Hepatocyte (in vitro differentiated cells): Measurements from ENCODE around the gene LRRTM2. TPM values are rescaled to one million over a fixed set of nuclear protein-coding genes. Genes with fewer than 3 reads are reported as not detected.

Experiments
- DNase-seq: peaks from one replicate; pipeline ENCODE4 v3.0.0-alpha.2; 2016; ENCODE audit warnings: low spot score
- H2AFZ ChIP-seq: fragments of 200-600 bp; sonication (generic); 2 replicates; pipeline ENCODE4 v1.6.0; 2016; ENCODE audit warnings: antibody characterized with exemption, mild to moderate bottlenecking
- H3K27ac ChIP-seq: fragments of 200-600 bp; sonication (generic); 2 replicates; pipeline ENCODE4 v1.5.1; 2016; ENCODE audit warnings: mild to moderate bottlenecking
- H3K27me3 ChIP-seq: fragments of 200-600 bp; sonication (generic); 2 replicates; pipeline ENCODE4 v1.6.1; 2016
- H3K36me3 ChIP-seq: fragments of 200-600 bp; sonication (generic); replicated peaks from 2 replicates; pipeline ENCODE4 v1.5.1; 2016; ENCODE audit warnings: low read depth; ENCODE audit not compliant: insufficient read depth
- H3K4me1 ChIP-seq: fragments of 200-600 bp; sonication (generic); 2 replicates; pipeline ENCODE4 v1.5.1; 2016; ENCODE audit warnings: mild to moderate bottlenecking, moderate library complexity; ENCODE audit not compliant: insufficient read depth
- H3K4me2 ChIP-seq: fragments of 200-600 bp; sonication (generic); 2 replicates; pipeline ENCODE4 v1.6.0; 2016
- H3K4me3 ChIP-seq: fragments of 200-600 bp; sonication (generic); 2 replicates; pipeline ENCODE4 v1.5.1; 2016; ENCODE audit warnings: mild to moderate bottlenecking
- H3K79me2 ChIP-seq: fragments of 200-600 bp; sonication (generic); 2 replicates; pipeline ENCODE4 v1.6.0; 2017; ENCODE audit warnings: mild to moderate bottlenecking
- H3K9me2 ChIP-seq: fragments of 200-600 bp; sonication (generic); replicated peaks from 2 replicates; pipeline ENCODE4 v1.6.0; 2017; ENCODE audit warnings: mild to moderate bottlenecking; ENCODE audit not compliant: insufficient read depth
- H3K9me3 ChIP-seq: fragments of 200-600 bp; sonication (generic); 2 replicates; pipeline ENCODE4 v1.5.1; 2016; ENCODE audit warnings: low read depth, mild to moderate bottlenecking
- H4K20me1 ChIP-seq: fragments of 200-600 bp; sonication (generic); 2 replicates; pipeline ENCODE4 v1.6.0; 2016; ENCODE audit warnings: mild to moderate bottlenecking; ENCODE audit not compliant: insufficient read depth, poor library complexity, severe bottlenecking
- EZH2 ChIP-seq: fragments of 200-600 bp; sonication (generic); IDR thresholded peaks from 2 replicates; pipeline ENCODE4 v1.6.1; 2016; ENCODE audit warnings: antibody characterized with exemption, mild to moderate bottlenecking, borderline replicate concordance
- EZH2phosphoT487 ChIP-seq: fragments of 200-600 bp; sonication (generic); IDR thresholded peaks from one replicate; pipeline ENCODE4 v1.6.1; 2018; ENCODE audit warnings: antibody characterized with exemption, mild to moderate bottlenecking, low read depth, moderate library complexity; ENCODE audit not compliant: unreplicated experiment, severe bottlenecking
- WGBS: methylation state at CpG from one replicate; pipeline ENCODE4 v1.1.6; 2016; ENCODE audit warnings: low lambda C conversion rate; ENCODE audit errors: missing lambda C conversion rate; 5-methylcytosine and 5-hydroxymethylcytosine counted together
- polyA plus RNA-seq: library from polyadenylated mRNA; unstranded; fragments of >200 nt; fragmentation: Nextera tagmentation; extraction: Ambion mirVana; gene quantifications from 2 replicates; pipeline ENCODE4 v1.2.1, GENCODE V29; 2016
- total RNA-seq: library from RNA; depleted of rRNA; stranded (reverse); fragments of >200 nt; gene quantifications from 2 replicates; pipeline ENCODE4 v1.2.3, GENCODE V29; 2014
- TF ChIP-seq, protein P1 (sequence below): fragments of 200-600 bp; sonication (generic); IDR thresholded peaks from 2 replicates; pipeline ENCODE4 v1.5.1; 2016; ENCODE audit warnings: antibody characterized with exemption, mild to moderate bottlenecking; ENCODE audit not compliant: poor library complexity

LRRTM2 gene
- total and polyA plus RNA-seq, 2 experiments from 2014 or later, result 0.22 to 0.47 TPM

DNA sequence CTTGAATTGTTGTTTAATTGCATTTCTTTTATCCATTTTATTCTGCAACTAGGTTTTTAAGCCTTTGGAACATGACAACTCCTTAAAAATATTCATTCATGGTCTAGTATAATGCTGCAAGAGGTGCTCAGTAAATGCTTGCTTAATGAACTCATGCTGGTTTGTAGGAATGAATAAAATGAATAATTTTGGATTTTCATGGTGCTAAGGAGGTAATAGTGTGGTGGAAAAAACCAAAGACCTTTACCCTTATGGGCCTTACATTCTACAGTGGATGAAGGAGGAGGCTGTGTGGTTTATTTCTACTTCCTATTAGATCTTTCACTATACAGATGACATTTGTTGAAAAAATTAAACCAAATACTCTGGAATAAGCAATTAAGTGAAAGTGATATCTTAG lies 43.4 kb downstream of the LRRTM2 start:
- TF ChIP-seq, protein P1, sequence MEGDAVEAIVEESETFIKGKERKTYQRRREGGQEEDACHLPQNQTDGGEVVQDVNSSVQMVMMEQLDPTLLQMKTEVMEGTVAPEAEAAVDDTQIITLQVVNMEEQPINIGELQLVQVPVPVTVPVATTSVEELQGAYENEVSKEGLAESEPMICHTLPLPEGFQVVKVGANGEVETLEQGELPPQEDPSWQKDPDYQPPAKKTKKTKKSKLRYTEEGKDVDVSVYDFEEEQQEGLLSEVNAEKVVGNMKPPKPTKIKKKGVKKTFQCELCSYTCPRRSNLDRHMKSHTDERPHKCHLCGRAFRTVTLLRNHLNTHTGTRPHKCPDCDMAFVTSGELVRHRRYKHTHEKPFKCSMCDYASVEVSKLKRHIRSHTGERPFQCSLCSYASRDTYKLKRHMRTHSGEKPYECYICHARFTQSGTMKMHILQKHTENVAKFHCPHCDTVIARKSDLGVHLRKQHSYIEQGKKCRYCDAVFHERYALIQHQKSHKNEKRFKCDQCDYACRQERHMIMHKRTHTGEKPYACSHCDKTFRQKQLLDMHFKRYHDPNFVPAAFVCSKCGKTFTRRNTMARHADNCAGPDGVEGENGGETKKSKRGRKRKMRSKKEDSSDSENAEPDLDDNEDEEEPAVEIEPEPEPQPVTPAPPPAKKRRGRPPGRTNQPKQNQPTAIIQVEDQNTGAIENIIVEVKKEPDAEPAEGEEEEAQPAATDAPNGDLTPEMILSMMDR, result no peak
- no peaks in the 10 kb centered on the region for H3K9me2 ChIP-seq
- no peak overlapping the region for H3K4me3 ChIP-seq
- no peak overlapping the region for H3K27ac ChIP-seq
- H3K36me3 ChIP-seq, result no peaks in the 10 kb centered on the region
- no peaks in the 10 kb centered on the region for H3K27me3 ChIP-seq
- H3K4me1 ChIP-seq, result peaks cover 3% of the 10 kb centered on the region
- no peak overlapping the region for H2AFZ ChIP-seq
- no peaks in the 10 kb centered on the region for H3K9me3 ChIP-seq
- H4K20me1 ChIP-seq, result peaks cover 59% of the 10 kb centered on the region
- H3K4me2 ChIP-seq, result no peak overlapping the region
- DNase-seq, result no peak
- peaks cover 93% of the 10 kb centered on the region for H3K79me2 ChIP-seq

DNA sequence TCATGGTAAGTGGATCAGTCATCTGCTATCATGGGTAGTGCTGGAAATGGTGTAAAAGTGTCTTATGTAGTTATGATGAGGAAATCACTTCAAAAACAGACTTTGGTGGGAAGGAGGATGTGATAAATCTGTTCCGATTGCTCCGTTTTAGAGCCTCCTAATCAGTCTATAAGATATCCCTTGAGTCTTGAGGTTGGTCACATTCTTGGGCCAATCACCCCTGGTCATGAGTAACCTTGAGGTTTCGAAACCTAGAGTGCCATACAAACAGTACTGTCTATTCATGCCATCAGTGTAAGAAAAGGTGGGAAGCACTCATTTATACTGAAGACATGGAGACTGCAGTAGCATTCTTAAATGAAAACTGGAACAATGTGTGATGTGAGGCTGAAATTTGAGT lies 45.8 kb downstream of the LRRTM2 start:
- Histone ChIP-seq H2AFZ (no peak overlapping the region), H3K79me2 (peaks cover 83% of the 10 kb centered on the region), H3K4me3 (no peak overlapping the region), H3K27me3 (no peaks in the 10 kb centered on the region), H3K9me3 (no peaks in the 10 kb centered on the region), H3K4me2 (no peak overlapping the region), H3K9me2 (no peaks in the 10 kb centered on the region), H4K20me1 (peaks cover 51% of the 10 kb centered on the region), H3K36me3 (no peaks in the 10 kb centered on the region), H3K27ac (no peak overlapping the region), H3K4me1 (peaks cover 3% of the 10 kb centered on the region)
- WGBS, result 94% methylated on average over 3 of the region's 3 CpGs
- DNase-seq, result no peak
- TF ChIP-seq EZH2phosphoT487 (no peak), EZH2 (no peak)
- TF ChIP-seq, protein P1, result no peak

DNA sequence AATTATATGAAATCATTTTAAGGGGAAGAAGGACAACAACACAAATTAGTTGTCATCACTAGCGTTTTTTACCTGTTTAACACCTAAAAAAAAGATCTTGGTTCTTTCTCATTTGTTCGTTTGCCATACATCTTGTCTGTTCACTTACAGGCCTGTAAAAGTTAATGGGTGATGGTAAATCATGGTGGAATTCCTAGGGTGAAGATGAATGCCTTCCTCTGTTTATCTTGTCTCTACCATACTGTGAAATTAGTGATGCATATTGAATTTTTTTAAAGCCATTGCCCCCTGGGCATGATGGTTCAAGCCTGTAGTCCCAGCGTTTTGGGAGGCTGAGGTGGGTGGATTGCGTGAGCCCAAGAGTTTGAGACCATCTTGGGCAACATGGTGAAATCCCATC lies 46.6 kb downstream of the LRRTM2 start:
- Histone ChIP-seq H2AFZ (no peak overlapping the region), H3K4me1 (peaks cover 3% of the 10 kb centered on the region), H3K9me2 (no peaks in the 10 kb centered on the region), H3K9me3 (no peaks in the 10 kb centered on the region), H3K79me2 (peaks cover 75% of the 10 kb centered on the region), H3K27me3 (no peaks in the 10 kb centered on the region), H3K4me3 (no peak overlapping the region), H3K4me2 (no peak overlapping the region), H3K27ac (no peak overlapping the region), H4K20me1 (peaks cover 51% of the 10 kb centered on the region), H3K36me3 (no peaks in the 10 kb centered on the region)
- WGBS, result 81% methylated on average over 4 of the region's 4 CpGs
- TF ChIP-seq EZH2phosphoT487 (no peak), EZH2 (no peak)
- TF ChIP-seq, protein P1, result no peak
- no peak for DNase-seq
